Sigmoid colon (tissue), 3 donors: ENCODE measurements around the gene RARG.

Experiments used
- CTCF ChIP-seq, 4 experiments: fragments of 450-650 bp in 3 of 4; fragments of 200-600 bp in 1 of 4; IDR thresholded peaks; one replicate each; pipeline ENCODE4 v1.5.1; 2016 to 2019; ENCODE audit warnings: antibody characterized with exemption in 4 of 4, mild to moderate bottlenecking in 3 of 4, moderate library complexity in 2 of 4
- POLR2A ChIP-seq, 2 donors: fragments of 450-650 bp; IDR thresholded peaks; one replicate each; pipeline ENCODE4 v1.6.1; 2016; ENCODE audit warnings: antibody characterized with exemption in 2 of 2, mild to moderate bottlenecking in 2 of 2, moderate library complexity in 2 of 2

GRCh38 chr12:53204351-53204750, 27.7 kb downstream of the RARG start:
- TF ChIP-seq POLR2A (IDR thresholded peaks at IDR 0.05), result no peak
- no peak for TF ChIP-seq CTCF (IDR thresholded peaks at IDR 0.05)
